Amniotic stem cell (primary cell): ENCODE measurements around the gene TRPM2.

Experiments
- DNase-seq: peaks from one replicate; lab custom pipeline; 2025; lab: John Stamatoyannopoulos, UW

Gene TRPM2

DNA sequence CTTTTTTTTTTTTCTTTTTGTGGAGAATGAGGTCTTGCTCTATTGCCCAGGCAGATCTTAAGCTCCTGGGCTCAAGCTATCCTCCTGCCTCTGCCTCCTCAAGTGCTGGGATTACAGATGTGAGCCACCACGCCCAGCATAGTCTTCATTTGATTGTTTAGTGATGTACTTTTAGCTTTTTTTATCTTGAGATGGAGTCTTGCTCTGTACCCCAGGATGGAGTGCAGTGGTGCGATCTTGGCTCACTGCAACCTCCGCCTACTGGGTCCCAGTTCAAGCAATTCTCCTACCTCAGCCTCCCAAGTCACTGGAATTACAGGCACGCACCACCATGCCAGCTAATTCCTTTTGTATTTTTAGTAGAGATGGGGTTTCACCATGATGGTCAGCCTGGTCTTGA is 77.9 kb downstream of the TRPM2 start:
- DNase-seq: no peak

DNA sequence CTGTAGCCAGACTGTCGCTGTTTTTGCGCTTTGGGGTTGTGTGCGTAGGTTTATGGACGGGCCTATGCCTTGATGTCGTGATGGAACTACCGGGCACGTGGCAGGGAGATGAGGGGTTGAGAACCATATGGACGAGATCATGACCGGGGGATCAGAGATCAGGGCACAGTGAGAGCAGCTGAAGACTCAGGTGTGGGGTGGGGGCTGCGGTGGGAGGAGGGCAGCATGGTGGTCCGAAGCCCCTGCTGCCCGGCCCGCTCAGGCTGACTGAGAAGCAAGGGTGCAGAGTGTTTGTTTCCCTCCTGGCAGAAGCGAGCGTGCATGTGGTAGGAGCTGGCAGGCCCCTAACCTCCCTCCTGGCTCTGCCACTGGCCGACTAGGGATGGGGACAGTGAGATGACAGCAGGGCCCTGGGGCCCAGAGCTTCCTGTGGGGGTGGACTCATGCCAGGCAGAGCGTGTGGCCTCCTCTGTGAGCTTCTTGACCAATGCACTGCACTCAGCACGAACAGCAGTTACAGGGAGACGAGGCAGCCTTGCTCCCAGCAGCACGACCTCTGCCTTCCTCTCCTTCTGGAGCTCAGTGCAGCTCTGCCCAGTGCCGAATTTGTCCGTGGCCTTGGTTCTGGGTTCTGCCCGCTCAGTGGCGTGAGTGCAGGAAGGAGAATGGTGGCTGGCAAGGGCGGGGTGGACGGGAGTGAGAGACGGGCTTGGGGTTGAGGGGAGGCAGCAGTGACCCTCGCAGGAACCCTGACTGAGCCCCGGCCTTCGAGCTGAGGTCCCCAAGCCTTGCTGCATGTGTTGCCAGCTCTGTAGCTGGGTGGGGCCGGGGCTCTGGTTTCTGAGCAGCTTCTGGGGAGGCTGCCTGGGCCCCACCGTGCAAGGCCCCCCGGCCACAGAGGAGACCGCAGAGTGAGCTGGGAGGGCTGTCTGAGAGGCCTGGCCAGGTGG is 79.7 kb downstream of the TRPM2 start:
- DNase-seq: no peak

GRCh38 chr21:44433791-44434567 is 80.6 kb downstream of the TRPM2 start:
- no peak for DNase-seq

DNA sequence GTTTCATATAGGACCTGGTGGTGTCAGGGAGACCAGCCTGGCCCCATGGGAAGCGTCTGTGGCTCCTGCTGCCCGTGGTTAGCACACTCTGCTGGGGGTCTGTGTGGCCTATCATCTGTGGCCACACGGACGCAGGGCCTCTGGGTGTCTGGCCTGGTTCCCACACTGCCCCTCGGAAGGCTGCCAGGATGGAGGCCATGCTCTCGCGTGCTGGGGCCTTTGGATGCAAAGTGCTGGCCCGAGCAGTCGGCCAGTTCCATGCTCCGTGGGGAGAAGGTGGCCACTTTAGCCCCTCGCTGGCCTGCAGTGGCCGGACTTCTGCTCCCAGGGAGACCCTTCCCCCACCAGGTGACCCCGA is 81.1 kb downstream of the TRPM2 start:
- no peak for DNase-seq

DNA sequence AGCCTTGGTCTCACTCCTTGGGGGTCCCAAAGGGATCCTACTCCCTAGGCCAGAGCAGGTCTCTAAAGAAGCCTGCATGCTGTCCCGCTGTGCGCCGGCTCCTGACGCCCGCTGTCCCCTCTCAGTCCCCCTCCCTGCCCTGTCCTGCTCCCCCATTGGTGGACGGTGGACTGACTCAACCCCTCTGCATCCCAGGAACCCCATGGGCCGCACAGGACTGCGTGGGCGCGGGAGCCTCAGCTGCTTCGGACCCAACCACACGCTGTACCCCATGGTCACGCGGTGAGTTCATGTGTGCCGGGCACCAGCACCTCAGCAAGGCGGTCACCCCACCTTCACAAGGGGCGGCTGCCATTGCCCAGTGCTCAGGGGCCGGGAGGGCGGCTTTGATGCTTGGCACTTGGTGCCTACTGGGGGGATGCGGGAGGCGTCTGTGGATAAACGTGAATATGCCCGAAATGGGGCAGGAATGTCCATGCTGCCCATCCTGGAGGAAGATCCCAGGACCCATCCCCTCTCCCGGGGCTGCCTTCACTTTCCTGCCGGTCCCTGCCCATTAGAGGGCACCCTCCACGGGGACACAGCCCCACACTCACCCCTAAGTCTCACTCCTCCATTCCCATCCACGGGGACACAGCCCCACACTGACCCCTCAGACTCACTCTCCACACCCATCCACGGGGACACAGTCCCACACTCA is 81.7 kb downstream of the TRPM2 start:
- no peak for DNase-seq

DNA sequence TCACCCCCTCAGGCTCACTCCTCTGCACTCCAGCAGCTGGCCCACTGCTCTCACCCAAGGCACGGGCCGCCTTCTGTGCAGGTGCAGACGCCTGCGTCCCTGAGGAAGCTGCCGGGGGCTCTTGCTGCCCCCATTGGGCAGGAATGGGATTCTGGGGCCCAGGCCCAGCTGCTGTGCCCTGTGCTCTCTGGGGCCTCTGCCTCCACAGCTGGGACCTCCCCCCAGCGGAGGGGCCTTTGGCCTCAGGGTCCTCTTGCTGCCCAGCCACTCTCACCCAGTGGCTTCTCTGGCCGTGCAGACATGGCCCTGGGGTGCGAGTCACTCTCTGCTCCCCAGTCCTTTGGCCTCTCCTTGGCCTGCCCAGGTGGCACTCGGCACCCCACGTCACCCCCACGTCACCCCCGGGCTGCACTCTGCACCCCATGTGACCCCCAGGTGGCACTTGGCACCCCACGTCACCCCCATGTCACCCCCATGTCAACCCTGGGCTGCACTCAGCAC is 82.7 kb downstream of the TRPM2 start:
- no peak for DNase-seq

- DNase-seq: no peak
Observed at GRCh38 chr21:44436958-44437357, 83.5 kb downstream of the TRPM2 start.

DNA sequence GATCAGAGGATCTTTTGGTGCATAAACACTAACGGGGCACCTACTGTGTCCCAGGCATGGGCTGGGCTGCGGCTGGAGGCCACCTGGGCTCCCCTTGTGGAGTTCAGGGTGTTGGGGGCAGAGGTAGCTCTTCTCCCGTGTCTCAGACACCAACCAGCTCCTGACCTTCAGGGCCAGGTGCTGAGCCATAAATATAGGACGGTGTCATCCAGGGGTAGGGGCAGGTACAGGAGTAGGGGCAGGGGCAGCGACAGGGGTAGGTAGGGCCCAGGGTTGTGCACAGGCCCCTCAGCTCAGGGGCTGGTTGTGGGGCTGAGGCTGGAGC is 83.9 kb downstream of the TRPM2 start:
- DNase-seq: no peak

- DNase-seq: no peak
Observed at GRCh38 chr21:44437696-44438431, 84.4 kb downstream of the TRPM2 start.

DNA sequence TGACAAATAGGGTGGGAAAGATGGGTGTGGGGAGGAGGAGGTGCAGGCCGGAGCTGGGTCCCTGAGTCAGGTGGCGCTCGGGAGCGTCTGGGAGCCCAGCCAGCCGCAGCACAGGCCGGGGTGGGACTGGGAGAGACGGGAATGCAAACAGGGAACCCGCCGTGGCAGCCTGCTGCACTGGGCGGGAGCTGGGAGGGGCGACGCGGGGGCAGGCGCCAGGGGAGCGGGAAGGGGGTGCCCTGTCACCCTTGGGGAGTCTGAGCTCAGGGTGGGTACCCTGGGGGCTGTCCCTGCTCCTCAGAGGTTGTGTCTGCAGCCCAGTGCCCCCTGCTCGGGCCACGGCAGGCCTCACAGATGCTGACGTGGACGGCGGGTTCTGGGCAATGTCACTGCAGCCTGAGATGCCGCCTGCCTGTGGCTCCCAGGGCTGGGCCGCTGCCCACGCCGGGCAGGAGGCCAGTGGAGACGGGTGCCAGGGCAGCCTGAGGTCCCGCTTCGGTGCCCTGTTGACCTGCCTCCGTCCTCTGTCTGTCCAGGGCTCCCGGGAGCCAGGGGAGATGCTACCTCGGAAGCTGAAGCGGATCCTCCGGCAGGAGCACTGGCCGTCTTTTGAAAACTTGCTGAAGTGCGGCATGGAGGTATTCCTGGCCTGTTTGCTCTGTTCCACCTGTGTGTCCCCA is 85.2 kb downstream of the TRPM2 start:
- DNase-seq: no peak

GRCh38 chr21:44439211-44439600 is 85.8 kb downstream of the TRPM2 start:
- no peak for DNase-seq

GRCh38 chr21:44440241-44441040 is 87.0 kb downstream of the TRPM2 start:
- DNase-seq: no peak

GRCh38 chr21:44441041-44441400 is 87.6 kb downstream of the TRPM2 start:
- DNase-seq: no peak

DNA sequence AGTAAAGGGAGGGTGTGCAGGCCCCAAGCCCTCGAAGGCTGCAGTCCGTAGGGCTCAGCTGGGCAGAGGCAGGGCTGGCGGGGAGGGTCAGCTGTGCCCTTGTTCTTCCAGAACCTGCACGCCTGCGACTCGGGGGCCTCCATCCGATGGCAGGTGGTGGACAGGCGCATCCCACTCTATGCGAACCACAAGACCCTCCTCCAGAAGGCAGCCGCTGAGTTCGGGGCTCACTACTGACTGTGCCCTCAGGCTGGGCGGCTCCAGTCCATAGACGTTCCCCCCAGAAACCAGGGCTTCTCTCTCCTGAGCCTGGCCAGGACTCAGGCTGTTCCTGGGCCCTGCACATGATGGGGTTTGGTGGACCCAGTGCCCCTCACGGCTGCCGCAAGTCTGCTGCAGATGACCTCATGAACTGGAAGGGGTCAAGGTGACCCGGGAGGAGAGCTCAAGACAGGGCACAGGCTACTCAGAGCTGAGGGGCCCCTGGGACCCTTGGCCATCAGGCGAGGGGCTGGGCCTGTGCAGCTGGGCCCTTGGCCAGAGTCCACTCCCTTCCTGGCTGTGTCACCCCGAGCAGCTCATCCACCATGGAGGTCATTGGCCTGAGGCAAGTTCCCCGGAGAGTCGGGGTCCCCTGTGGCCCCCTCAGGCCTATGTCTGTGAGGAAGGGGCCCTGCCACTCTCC is 88.3 kb downstream of the TRPM2 start:
- no peak for DNase-seq

DNA sequence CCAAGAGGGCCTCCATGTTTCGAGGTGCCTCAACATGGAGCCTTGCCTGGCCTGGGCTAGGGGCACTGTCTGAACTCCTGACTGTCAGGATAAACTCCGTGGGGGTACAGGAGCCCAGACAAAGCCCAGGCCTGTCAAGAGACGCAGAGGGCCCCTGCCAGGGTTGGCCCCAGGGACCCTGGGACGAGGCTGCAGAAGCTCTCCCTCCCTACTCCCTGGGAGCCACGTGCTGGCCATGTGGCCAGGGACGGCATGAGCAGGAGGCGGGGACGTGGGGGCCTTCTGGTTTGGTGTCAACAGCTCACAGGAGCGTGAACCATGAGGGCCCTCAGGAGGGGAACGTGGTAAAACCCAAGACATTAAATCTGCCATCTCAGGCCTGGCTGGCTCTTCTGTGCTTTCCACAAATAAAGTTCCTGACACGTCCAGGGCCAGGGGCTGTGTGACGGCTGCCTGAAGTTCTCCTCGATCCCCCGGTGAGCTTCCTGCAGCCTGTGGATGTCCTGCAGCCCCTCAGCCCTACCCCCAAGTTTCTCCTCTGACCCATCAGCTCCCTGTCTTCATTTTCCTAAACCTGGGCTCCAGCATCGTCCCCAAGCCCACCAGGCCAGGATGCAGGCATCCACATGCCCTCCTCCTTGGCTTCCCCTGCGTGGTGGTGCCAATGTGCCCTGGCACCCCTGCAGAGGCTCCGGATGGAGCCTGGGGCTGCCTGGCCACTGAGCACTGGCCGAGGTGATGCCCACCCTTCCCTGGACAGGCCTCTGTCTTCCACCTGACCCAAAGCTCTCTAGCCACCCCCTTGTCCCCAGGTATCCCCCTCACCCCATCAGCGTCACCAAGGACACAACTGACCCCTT is 89.1 kb downstream of the TRPM2 start:
- no peak for DNase-seq

- DNase-seq: no peak
Observed at GRCh38 chr21:44443291-44443890, 90.0 kb downstream of the TRPM2 start.

DNA sequence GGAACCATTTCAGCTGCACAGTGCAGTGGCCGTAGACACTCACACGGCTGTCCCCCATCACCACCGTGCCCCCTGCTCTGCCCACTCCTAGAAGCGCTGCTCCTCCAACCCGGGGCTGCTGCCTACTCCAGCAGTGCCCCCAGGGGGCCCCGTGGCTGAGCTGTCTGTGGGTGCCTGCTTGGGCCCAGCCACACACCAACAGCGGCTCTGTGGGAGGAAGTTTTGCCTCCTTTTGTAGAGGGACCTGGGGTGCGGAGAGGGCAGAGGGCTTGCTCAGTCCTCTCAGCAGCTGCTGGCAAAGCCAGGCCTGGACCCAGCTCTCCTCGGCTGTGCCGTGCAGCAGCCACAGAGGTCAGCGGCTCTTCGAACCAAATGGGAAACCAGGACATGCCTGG is 90.5 kb downstream of the TRPM2 start:
- DNase-seq: no peak

GRCh38 chr21:44444286-44444931 is 91.0 kb downstream of the TRPM2 start:
- no peak for DNase-seq
